ENCODE data around the gene COG1. TPM values are rescaled to one million over a fixed set of nuclear protein-coding genes. Genes with fewer than 3 reads are reported as not detected.
"Not testable (repeated sequence)": the region's sequence is repeated elsewhere in the genome, so short reads cannot be mapped to it uniquely, and the experiment has no call there.

Gene COG1
- total RNA-seq, 1 experiment from 2014 or later = 26.5 TPM

DNA sequence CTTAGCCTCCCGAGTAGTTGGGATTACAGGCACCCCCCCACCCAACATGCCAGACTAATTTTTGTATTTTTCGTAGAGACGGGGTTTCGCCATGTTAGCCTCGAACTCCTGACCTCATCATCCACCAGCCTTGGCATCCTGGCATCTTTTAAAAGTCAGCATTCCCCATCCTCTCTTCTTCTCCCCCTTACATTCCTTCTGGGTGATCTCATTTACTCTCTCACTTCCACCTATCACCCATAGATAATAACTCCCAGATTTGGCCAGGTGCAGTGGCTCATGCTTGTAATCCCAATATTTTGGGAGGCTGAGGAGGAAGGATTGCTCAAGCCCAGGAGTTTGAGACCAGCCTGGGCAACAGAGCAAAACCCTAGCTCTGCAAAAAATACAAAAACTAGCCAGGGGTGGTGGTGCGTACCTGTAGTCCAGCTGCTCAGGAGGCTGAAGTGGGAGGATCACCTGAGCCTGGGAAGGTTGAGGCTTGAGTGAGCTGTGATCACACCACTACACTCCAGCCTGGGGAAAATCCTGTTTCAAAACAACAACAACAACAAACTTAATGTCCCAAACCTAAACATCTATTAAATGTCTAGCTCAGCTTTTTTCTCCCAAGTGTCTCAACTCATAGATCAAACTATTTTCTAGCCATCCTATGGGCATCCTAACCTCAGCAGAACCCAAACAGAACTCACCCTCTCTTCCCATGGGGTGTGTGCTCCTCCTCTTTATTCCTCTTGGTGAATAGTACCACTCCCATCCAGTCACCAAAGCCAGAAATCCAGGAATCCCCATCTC, 44.1 kb upstream of the COG1 start:
- no peak overlapping the region for H3K18ac ChIP-seq (ENCODE audit: insufficient read length, low read depth, low read length)
- no peak overlapping the region for H3K23ac ChIP-seq (ENCODE audit: insufficient read length, low read depth, low read length)
- H3K4ac ChIP-seq (ENCODE audit: low read depth, low read length) = no peak overlapping the region
- no peak overlapping the region for H3T11ph ChIP-seq (ENCODE audit: low read length)
- Mint-ChIP-seq H3K36me3 (ENCODE audit: insufficient read depth in 1 of 3, low read depth in 3 of 3) (peaks cover 1 to 6% (median 5%) of the 10 kb centered on the region in 3 experiments; a peak in 4 of 7 replicates), H3K27ac (peak overlapping the region; percentile 13 to 18 (median 14); a peak in 3 of 7 replicates), H3K27me3 (ENCODE audit: low read depth) (peaks cover 15% of the 10 kb centered on the region), H3K9me3 (peaks cover 4 to 14% of the 10 kb centered on the region in 2 experiments; a peak in 4 of 5 replicates), H3K4me1 (no peaks in the 10 kb centered on the region), H3K4me3 (no peak overlapping the region; a peak in 1 of 5 replicates)
- no peak overlapping the region for H3K27ac ChIP-seq (ENCODE audit: insufficient read length, low read depth, low read length)
- WGBS (ENCODE audit: extremely low coverage, insufficient read length, low lambda C conversion rate) = no CpG with 5 or more reads among the region's 6 CpGs
- H2BK120ac ChIP-seq (ENCODE audit: low read depth, low read length, poor library complexity, severe bottlenecking) = no peak overlapping the region
- H2BK5ac ChIP-seq (ENCODE audit: insufficient read length, low read length) = no peak overlapping the region
- no peaks in the 10 kb centered on the region for H3K9me3 ChIP-seq (ENCODE audit: control insufficient read depth, low read depth, low read length)
- H2AFZ ChIP-seq (ENCODE audit: low read length) = no peak overlapping the region
- H3K56ac ChIP-seq (ENCODE audit: insufficient read length, low read depth, low read length) = no peak overlapping the region
- H3K23me2 ChIP-seq (ENCODE audit: insufficient read length, low read depth, low read length, poor library complexity, severe bottlenecking) = no peaks in the 10 kb centered on the region
- H3K9ac ChIP-seq (ENCODE audit: extremely low read depth, insufficient read length, low read length) = no peak overlapping the region
- TF ChIP-seq, protein P1, sequence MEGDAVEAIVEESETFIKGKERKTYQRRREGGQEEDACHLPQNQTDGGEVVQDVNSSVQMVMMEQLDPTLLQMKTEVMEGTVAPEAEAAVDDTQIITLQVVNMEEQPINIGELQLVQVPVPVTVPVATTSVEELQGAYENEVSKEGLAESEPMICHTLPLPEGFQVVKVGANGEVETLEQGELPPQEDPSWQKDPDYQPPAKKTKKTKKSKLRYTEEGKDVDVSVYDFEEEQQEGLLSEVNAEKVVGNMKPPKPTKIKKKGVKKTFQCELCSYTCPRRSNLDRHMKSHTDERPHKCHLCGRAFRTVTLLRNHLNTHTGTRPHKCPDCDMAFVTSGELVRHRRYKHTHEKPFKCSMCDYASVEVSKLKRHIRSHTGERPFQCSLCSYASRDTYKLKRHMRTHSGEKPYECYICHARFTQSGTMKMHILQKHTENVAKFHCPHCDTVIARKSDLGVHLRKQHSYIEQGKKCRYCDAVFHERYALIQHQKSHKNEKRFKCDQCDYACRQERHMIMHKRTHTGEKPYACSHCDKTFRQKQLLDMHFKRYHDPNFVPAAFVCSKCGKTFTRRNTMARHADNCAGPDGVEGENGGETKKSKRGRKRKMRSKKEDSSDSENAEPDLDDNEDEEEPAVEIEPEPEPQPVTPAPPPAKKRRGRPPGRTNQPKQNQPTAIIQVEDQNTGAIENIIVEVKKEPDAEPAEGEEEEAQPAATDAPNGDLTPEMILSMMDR (conservative IDR thresholded peaks at IDR 0.05) = no peak
- no peak overlapping the region for H2AK5ac ChIP-seq (ENCODE audit: insufficient read length, low read length)
- H4K5ac ChIP-seq (ENCODE audit: insufficient read length, low read depth, low read length) = no peak overlapping the region
- no peak overlapping the region for H4K8ac ChIP-seq (replicated peaks; ENCODE audit: insufficient read length, low read depth, low read length)
- no peak overlapping the region for H2BK12ac ChIP-seq (ENCODE audit: insufficient read length, low read depth, low read length)
- no peak for DNase-seq
- H4K20me1 ChIP-seq (ENCODE audit: control insufficient read depth, insufficient read depth, insufficient read length) = no peaks in the 10 kb centered on the region
- no peaks in the 10 kb centered on the region for H3K79me1 ChIP-seq (ENCODE audit: insufficient read depth, low read depth, low read length, poor library complexity, severe bottlenecking)
- H3K14ac ChIP-seq (ENCODE audit: insufficient read depth, low read length) = no peak overlapping the region
- H4K91ac ChIP-seq (ENCODE audit: insufficient read length, low read depth, low read length) = no peak overlapping the region
- no peak overlapping the region for H2BK20ac ChIP-seq (ENCODE audit: low read depth, low read length, poor library complexity, severe bottlenecking)
- no peaks in the 10 kb centered on the region for H3K79me2 ChIP-seq (ENCODE audit: insufficient read depth, low read length)
- no peak overlapping the region for H3K4me2 ChIP-seq (ENCODE audit: insufficient read depth, insufficient read length, low read length)
- H2BK15ac ChIP-seq (ENCODE audit: low read depth, low read length) = no peak overlapping the region
- no peaks in the 10 kb centered on the region; the same call in 1 of the 2 replicates for H3K4me1 ChIP-seq (ENCODE audit: insufficient read depth, low read length)
- no peaks in the 10 kb centered on the region for H3K27me3 ChIP-seq (ENCODE audit: insufficient read depth, low read length)

GRCh38 chr17:73150622-73151300, 42.1 kb upstream of the COG1 start:
- H2BK20ac ChIP-seq (ENCODE audit: low read depth, low read length, poor library complexity, severe bottlenecking); H4K20me1 ChIP-seq (ENCODE audit: control insufficient read depth, insufficient read depth, insufficient read length); H2AK5ac ChIP-seq (ENCODE audit: insufficient read length, low read length); H3K27me3 ChIP-seq (ENCODE audit: insufficient read depth, low read length); H3K9me3 ChIP-seq (ENCODE audit: control insufficient read depth, low read depth, low read length); H3K4me1 Mint-ChIP-seq; H3K18ac ChIP-seq (ENCODE audit: insufficient read length, low read depth, low read length); H3K36me3 Mint-ChIP-seq (ENCODE audit: insufficient read depth in 1 of 3, low read depth in 3 of 3); DNase-seq; H3K79me1 ChIP-seq (ENCODE audit: insufficient read depth, low read depth, low read length, poor library complexity, severe bottlenecking); H4K5ac ChIP-seq (ENCODE audit: insufficient read length, low read depth, low read length); H3K4ac ChIP-seq (ENCODE audit: low read depth, low read length); H3K27ac ChIP-seq (ENCODE audit: insufficient read length, low read depth, low read length); H2BK12ac ChIP-seq (ENCODE audit: insufficient read length, low read depth, low read length); H3K79me2 ChIP-seq (ENCODE audit: insufficient read depth, low read length); H3K4me3 Mint-ChIP-seq; H4K8ac ChIP-seq (replicated peaks; ENCODE audit: insufficient read length, low read depth, low read length); H3K56ac ChIP-seq (ENCODE audit: insufficient read length, low read depth, low read length); H2BK5ac ChIP-seq (ENCODE audit: insufficient read length, low read length); H3K9me3 Mint-ChIP-seq; H3K4me1 ChIP-seq (ENCODE audit: insufficient read depth, low read length); H3K23ac ChIP-seq (ENCODE audit: insufficient read length, low read depth, low read length); H2BK15ac ChIP-seq (ENCODE audit: low read depth, low read length); H4K91ac ChIP-seq (ENCODE audit: insufficient read length, low read depth, low read length); H2AFZ ChIP-seq (ENCODE audit: low read length); H2BK120ac ChIP-seq (ENCODE audit: low read depth, low read length, poor library complexity, severe bottlenecking); H3K4me2 ChIP-seq (ENCODE audit: insufficient read depth, insufficient read length, low read length); H3K23me2 ChIP-seq (ENCODE audit: insufficient read length, low read depth, low read length, poor library complexity, severe bottlenecking); H3K9ac ChIP-seq (ENCODE audit: extremely low read depth, insufficient read length, low read length); H3T11ph ChIP-seq (ENCODE audit: low read length); H3K14ac ChIP-seq (ENCODE audit: insufficient read depth, low read length): not testable (repeated sequence)
- H3K27ac Mint-ChIP-seq = peak overlapping the region in 1 of 3 experiments; percentile 29; a peak in 1 of 7 replicates
- H3K27me3 Mint-ChIP-seq (ENCODE audit: low read depth) = peaks cover 13% of the 10 kb centered on the region
- WGBS (ENCODE audit: extremely low coverage, insufficient read length, low lambda C conversion rate) = no CpG with 5 or more reads among the region's 14 CpGs
